OCI-LY1 (cell line): Measurements from ENCODE around the gene RASGRF1.

Experiments used
- H2AFZ ChIP-seq: fragments of 200-600 bp; sonication (generic), shearing (Covaris generic); 2 replicates; pipeline ENCODE4 v1.6.0; 2014; ENCODE audit warnings: antibody characterized with exemption, mild to moderate bottlenecking, low read length
- H3F3A ChIP-seq: fragments of 200-600 bp; sonication (generic), shearing (Covaris generic); 2 replicates; pipeline ENCODE4 v1.6.0; 2014; ENCODE audit warnings: mild to moderate bottlenecking, antibody characterized with exemption, low read length, moderate library complexity; ENCODE audit not compliant: insufficient read depth
- H3K27ac ChIP-seq: fragments of 200-600 bp; sonication (generic); 2 replicates; pipeline ENCODE4 v1.5.1; 2014; ENCODE audit warnings: low read length, mixed run types, mild to moderate bottlenecking, low read depth; ENCODE audit not compliant: poor library complexity, severe bottlenecking
- H3K27me3 ChIP-seq: fragments of 200-600 bp; sonication (generic); 2 replicates; pipeline ENCODE4 v1.6.0; 2014; ENCODE audit warnings: antibody characterized with exemption, mild to moderate bottlenecking, low read length, moderate library complexity; ENCODE audit not compliant: insufficient read depth
- H3K36me3 ChIP-seq: fragments of 200-600 bp; sonication (generic); 2 replicates; pipeline ENCODE4 v1.6.1; 2014; ENCODE audit warnings: mild to moderate bottlenecking, antibody characterized with exemption, low read length, moderate library complexity, mixed read lengths; ENCODE audit not compliant: insufficient read depth
- H3K4me1 ChIP-seq: fragments of 200-600 bp; sonication (generic); 2 replicates; pipeline ENCODE4 v1.5.1; 2014; ENCODE audit warnings: mild to moderate bottlenecking, low read length, moderate library complexity; ENCODE audit not compliant: insufficient read depth, severe bottlenecking
- H3K4me2 ChIP-seq: fragments of 200-600 bp; sonication (generic), shearing (Covaris generic); 2 replicates; pipeline ENCODE4 v1.6.1; 2014; ENCODE audit warnings: low read length
- H3K4me3 ChIP-seq: fragments of 200-600 bp; sonication (generic); 2 replicates; pipeline ENCODE4 v1.5.1; 2014; ENCODE audit warnings: low read length, low read depth, mild to moderate bottlenecking, mixed read lengths; ENCODE audit not compliant: poor library complexity, severe bottlenecking
- H3K79me2 ChIP-seq: fragments of 200-600 bp; shearing (Covaris generic); 2 replicates; pipeline ENCODE4 v1.6.1; 2016; ENCODE audit warnings: mixed run types, low read length, mixed read lengths; ENCODE audit not compliant: insufficient read depth
- H3K9ac ChIP-seq: fragments of 200-600 bp; sonication (generic), shearing (Covaris generic); 2 replicates; pipeline ENCODE4 v1.6.1; 2014; ENCODE audit warnings: mild to moderate bottlenecking, low read length, mixed read lengths
- H3K9me2 ChIP-seq: fragments of 200-600 bp; sonication (generic), shearing (Covaris generic); 2 replicates; pipeline ENCODE4 v1.6.1; 2014; ENCODE audit warnings: low read depth, mild to moderate bottlenecking, low read length, mixed read lengths
- H3K9me3 ChIP-seq: fragments of 200-600 bp; shearing (Covaris generic); 2 replicates; pipeline ENCODE4 v1.6.1; 2014; ENCODE audit warnings: low read length, mixed read lengths
- H4K20me1 ChIP-seq: fragments of 200-600 bp; sonication (generic), shearing (Covaris generic); 2 replicates; pipeline ENCODE4 v1.6.0; 2016; ENCODE audit warnings: mild to moderate bottlenecking, low read length; ENCODE audit not compliant: insufficient read depth
- EZH2 ChIP-seq: fragments of 200-600 bp; sonication (generic), shearing (Covaris generic); IDR thresholded peaks from 2 replicates; pipeline ENCODE4 v1.8.0; 2017; ENCODE audit warnings: borderline replicate concordance, mixed run types, mild to moderate bottlenecking, antibody characterized with exemption, low read length, moderate library complexity, mixed read lengths
- TF ChIP-seq, protein P1 (sequence below): fragments of 200-600 bp; sonication (generic), shearing (Covaris generic); IDR thresholded peaks from 2 replicates; pipeline ENCODE4 v1.5.1; 2017; ENCODE audit warnings: mild to moderate bottlenecking, antibody characterized with exemption, low read length, moderate library complexity, mixed read lengths

Gene RASGRF1

DNA sequence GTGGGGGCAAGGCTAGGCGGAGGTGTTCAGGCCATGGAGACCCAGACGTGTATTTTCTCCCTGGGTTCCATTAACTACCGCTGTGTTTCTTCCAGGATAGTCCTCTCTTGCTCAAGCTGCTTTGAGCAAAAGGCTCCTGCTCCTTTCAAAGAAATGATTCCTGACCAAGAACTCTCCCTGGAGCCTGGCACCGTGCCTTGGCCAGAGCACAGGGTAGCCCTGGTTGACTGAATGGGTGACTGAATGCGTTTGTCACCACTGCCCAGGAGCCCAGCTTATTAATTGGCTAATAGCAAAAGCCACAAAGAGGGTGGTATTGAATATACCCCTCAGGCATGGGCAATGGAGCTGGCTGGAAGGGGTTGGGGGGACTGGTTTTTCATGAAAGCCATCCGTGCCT, 13.9 kb downstream of the RASGRF1 start:
- H3F3A ChIP-seq = no peaks in the 10 kb centered on the region

DNA sequence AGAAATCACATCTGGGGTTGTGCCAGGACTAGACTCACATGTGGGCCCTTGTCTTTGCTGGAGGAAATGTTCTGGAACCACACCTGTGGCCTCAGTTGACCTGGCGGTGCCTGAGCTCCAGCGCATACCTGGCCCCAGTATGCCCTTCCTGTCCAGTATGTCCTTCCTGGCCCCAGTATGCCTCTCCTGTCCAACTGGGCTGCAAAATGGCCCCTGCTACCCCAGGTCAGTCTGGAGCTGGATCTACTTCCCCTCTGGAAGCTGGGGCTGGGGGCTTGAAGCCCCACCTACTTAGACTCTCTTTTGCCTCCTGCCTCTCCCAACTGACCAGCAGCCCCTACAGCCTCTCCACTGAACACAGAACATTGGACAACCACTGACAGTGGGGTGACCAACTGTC, 15.3 kb downstream of the RASGRF1 start:
- H3K4me2 ChIP-seq = no peak overlapping the region
- no peaks in the 10 kb centered on the region for H3F3A ChIP-seq
- H3K4me3 ChIP-seq = no peak overlapping the region
- no peaks in the 10 kb centered on the region for H3K36me3 ChIP-seq
- TF ChIP-seq EZH2 = no peak
- TF ChIP-seq, protein P1, sequence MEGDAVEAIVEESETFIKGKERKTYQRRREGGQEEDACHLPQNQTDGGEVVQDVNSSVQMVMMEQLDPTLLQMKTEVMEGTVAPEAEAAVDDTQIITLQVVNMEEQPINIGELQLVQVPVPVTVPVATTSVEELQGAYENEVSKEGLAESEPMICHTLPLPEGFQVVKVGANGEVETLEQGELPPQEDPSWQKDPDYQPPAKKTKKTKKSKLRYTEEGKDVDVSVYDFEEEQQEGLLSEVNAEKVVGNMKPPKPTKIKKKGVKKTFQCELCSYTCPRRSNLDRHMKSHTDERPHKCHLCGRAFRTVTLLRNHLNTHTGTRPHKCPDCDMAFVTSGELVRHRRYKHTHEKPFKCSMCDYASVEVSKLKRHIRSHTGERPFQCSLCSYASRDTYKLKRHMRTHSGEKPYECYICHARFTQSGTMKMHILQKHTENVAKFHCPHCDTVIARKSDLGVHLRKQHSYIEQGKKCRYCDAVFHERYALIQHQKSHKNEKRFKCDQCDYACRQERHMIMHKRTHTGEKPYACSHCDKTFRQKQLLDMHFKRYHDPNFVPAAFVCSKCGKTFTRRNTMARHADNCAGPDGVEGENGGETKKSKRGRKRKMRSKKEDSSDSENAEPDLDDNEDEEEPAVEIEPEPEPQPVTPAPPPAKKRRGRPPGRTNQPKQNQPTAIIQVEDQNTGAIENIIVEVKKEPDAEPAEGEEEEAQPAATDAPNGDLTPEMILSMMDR = no peak
- no peaks in the 10 kb centered on the region for H3K9me2 ChIP-seq
- H3K27me3 ChIP-seq = no peaks in the 10 kb centered on the region
- H3K27ac ChIP-seq = no peak overlapping the region
- H4K20me1 ChIP-seq = no peaks in the 10 kb centered on the region
- peaks cover 13% of the 10 kb centered on the region for H3K4me1 ChIP-seq
- no peaks in the 10 kb centered on the region for H3K79me2 ChIP-seq
- no peak overlapping the region for H2AFZ ChIP-seq
- H3K9ac ChIP-seq = no peak overlapping the region
- no peaks in the 10 kb centered on the region for H3K9me3 ChIP-seq

More for the DNA sequence above, 13.9 kb downstream of the RASGRF1 start:
- H3K79me2 ChIP-seq = no peaks in the 10 kb centered on the region
- peaks cover 13% of the 10 kb centered on the region for H3K4me1 ChIP-seq
- H3K4me3 ChIP-seq = no peak overlapping the region
- no peak overlapping the region for H3K27ac ChIP-seq
- H4K20me1 ChIP-seq = no peaks in the 10 kb centered on the region
- H3K27me3 ChIP-seq = no peaks in the 10 kb centered on the region
- no peak overlapping the region for H2AFZ ChIP-seq
- no peaks in the 10 kb centered on the region for H3K36me3 ChIP-seq
- TF ChIP-seq, protein P1 = no peak
- TF ChIP-seq EZH2 = no peak
- no peaks in the 10 kb centered on the region for H3K9me3 ChIP-seq
- no peak overlapping the region for H3K9ac ChIP-seq
- H3K4me2 ChIP-seq = no peak overlapping the region
- no peaks in the 10 kb centered on the region for H3K9me2 ChIP-seq

DNA sequence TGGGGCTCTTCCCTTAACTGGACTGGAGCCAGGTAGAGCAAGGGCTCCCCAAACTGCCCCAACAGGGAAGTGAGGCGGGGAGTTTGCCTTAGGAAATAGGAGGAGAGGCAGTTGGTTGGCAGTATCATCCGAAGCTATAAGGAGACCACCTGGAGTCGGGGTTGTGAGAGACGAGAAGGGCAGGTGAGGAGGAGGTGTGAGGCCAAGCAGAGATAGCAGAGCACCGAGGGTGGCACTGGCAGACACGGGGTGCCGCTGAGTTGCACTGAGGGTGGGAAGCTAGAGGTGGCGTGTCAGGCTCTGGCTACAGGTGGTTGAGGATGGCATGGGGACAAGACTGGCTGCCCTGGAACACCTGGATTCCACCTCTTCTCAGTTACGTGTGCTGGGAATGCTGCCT, 17.2 kb downstream of the RASGRF1 start:
- Histone ChIP-seq H3F3A (no peaks in the 10 kb centered on the region), H3K79me2 (no peaks in the 10 kb centered on the region), H3K4me2 (no peak overlapping the region), H3K27me3 (no peaks in the 10 kb centered on the region), H3K4me1 (peaks cover 2% of the 10 kb centered on the region), H4K20me1 (no peaks in the 10 kb centered on the region), H3K9me2 (no peaks in the 10 kb centered on the region), H3K4me3 (no peak overlapping the region), H3K9ac (no peak overlapping the region), H3K36me3 (no peaks in the 10 kb centered on the region), H2AFZ (no peak overlapping the region), H3K9me3 (no peaks in the 10 kb centered on the region), H3K27ac (no peak overlapping the region)
- TF ChIP-seq, protein P1 = no peak
- TF ChIP-seq EZH2 = no peak
